Caco-2 (cell line): ENCODE measurements around the gene IGFLR1. TPM values are rescaled to one million over a fixed set of nuclear protein-coding genes. Genes with fewer than 3 reads are reported as not detected.
"Not testable (repeated sequence)": the region's sequence is repeated elsewhere in the genome, so short reads cannot be mapped to it uniquely, and the experiment has no call there.

Experiments used
- BruUV-seq: library from RNA; stranded (reverse); fragments of 400-500 nt; replicated peaks from 2 replicates; lab custom pipeline; 2021; lab: Mats Ljungman, UMichigan
- CTCF ChIA-PET: fragments of 300-600 bp; sonication (Branson Sonifier 250); formaldehyde crosslinking; loops from one replicate; lab custom pipeline; 2022; ENCODE audit warnings: antibody characterized with exemption; lab: Charles Lee
- POLR2A ChIA-PET: fragments of 300-600 bp; sonication (Branson Sonifier 250); formaldehyde crosslinking; loops from one replicate; lab custom pipeline; 2022; ENCODE audit warnings: antibody characterized with exemption; lab: Charles Lee
- DNase-seq, 2 experiments: peaks; one replicate each; pipeline versions ENCODE4 v3.0.0 to v3.0.0-alpha.2; 2020 to 2022
- H3K27me3 ChIP-seq: replicated peaks from 2 replicates; pipeline ENCODE4 v1.6.0; 2011; ENCODE audit warnings: low read length; ENCODE audit not compliant: control insufficient read depth, insufficient read depth
- H3K36me3 ChIP-seq: 2 replicates; pipeline ENCODE4 v1.5.1; 2011; ENCODE audit warnings: low read length; ENCODE audit not compliant: control insufficient read depth, insufficient read depth
- H3K4me1 ChIP-seq: fragments of 250-450 bp; sonication (Bioruptor Pico); 2 replicates; pipeline ENCODE4 v1.5.1; 2020; ENCODE audit warnings: mild to moderate bottlenecking
- H3K4me3 ChIP-seq: 2 replicates; pipeline ENCODE4 v1.5.1; 2011; ENCODE audit warnings: low read depth, mild to moderate bottlenecking, control low read depth, low read length
- H3K9me3 ChIP-seq: fragments of 250-450 bp; sonication (Bioruptor Pico); 2 replicates; pipeline ENCODE4 v1.5.1; 2020; ENCODE audit warnings: mild to moderate bottlenecking, moderate library complexity
- H3K27ac Mint-ChIP-seq: one replicate; pipeline ENCODE4 v1.8.0; 2022; ENCODE audit warnings: mixed read lengths; ENCODE audit not compliant: unreplicated experiment
- H3K27me3 Mint-ChIP-seq: one replicate; pipeline ENCODE4 v1.8.0; 2022; ENCODE audit warnings: mixed read lengths; ENCODE audit not compliant: insufficient read depth, unreplicated experiment
- H3K36me3 Mint-ChIP-seq: one replicate; pipeline ENCODE4 v1.8.0; 2022; ENCODE audit warnings: mild to moderate bottlenecking, mixed read lengths; ENCODE audit not compliant: insufficient read depth, unreplicated experiment
- H3K4me1 Mint-ChIP-seq: one replicate; pipeline ENCODE4 v1.8.0; 2022; ENCODE audit warnings: low read depth, mixed read lengths; ENCODE audit not compliant: unreplicated experiment
- H3K4me3 Mint-ChIP-seq: one replicate; pipeline ENCODE4 v1.8.0; 2022; ENCODE audit warnings: mild to moderate bottlenecking, moderate library complexity, mixed read lengths; ENCODE audit not compliant: unreplicated experiment
- H3K9me3 Mint-ChIP-seq: one replicate; pipeline ENCODE4 v1.8.0; 2022; ENCODE audit warnings: mixed read lengths; ENCODE audit not compliant: unreplicated experiment
- intact Hi-C: fragments of 100-400 bp; cut with micrococcal nuclease; formaldehyde crosslinking; loops from one replicate; pipeline ENCODE4 v1.10.0; 2022; ENCODE audit not compliant: unreplicated experiment
- total RNA-seq: library from RNA; stranded (reverse); gene quantifications from 2 replicates; pipeline ENCODE4 v1.2.3, GENCODE V29; 2022
- TF ChIP-seq, protein P1 (sequence below), 2 experiments: fragments of 200-600 bp in 1 of 2; IDR thresholded peaks; 1 replicate in 1 of 2; 2 replicates in 1 of 2; pipeline versions ENCODE4 v1.5.1 to v1.8.0; 2011 to 2022; ENCODE audit warnings: antibody characterized with exemption in 1 of 2, control low read depth in 1 of 2, inconsistent platforms in 1 of 2, low read depth in 1 of 2, low read length in 1 of 2, mild to moderate bottlenecking in 1 of 2, moderate library complexity in 1 of 2; ENCODE audit not compliant: insufficient read depth in 1 of 2, severe bottlenecking in 1 of 2, unreplicated experiment in 1 of 2

IGFLR1 gene
- total RNA-seq, 1 experiment from 2014 or later: 11.3 TPM

DNA sequence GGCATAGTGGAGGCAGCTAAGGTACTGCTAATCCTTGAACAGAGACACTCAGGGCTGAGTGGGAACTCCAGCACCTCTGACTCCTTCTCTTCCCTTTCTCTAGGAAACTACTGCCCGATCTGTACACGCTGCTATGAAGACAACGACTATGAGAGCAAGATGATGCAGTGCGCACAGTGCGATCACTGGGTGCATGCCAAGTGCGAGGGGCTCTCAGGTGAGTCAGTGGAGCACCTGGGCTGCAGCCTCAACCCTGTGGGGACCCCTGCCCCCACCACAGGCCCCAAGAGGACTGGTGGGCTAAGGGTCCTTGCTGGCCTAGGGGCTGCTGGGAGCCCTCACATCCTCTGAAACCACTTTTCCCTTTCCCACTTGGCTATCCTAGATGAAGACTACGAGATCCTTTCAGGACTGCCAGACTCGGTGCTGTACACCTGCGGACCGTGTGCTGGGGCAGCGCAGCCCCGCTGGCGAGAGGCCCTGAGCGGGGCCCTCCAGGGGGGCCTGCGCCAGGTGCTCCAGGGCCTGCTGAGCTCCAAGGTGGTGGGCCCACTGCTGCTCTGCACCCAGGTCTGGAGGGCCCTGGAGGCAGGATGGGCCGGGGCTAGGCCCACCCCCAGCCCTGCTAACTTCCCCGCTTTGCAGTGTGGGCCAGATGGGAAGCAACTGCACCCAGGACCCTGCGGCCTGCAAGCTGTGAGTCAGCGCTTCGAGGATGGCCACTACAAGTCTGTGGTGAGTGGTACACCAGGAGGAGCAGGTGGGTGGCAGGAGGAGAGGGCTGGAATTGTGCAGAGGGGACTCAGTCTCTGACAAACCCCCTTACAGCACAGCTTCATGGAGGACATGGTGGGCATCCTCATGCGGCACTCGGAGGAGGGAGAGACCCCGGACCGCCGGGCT is 14.9 kb downstream of the IGFLR1 start:
- ChIA-PET CTCF (interaction anchor here (1.0 to 1.6 kb wide), 2 partner anchors 10 to 13 kb away, joined by 7 to 10 read pairs; no protein-coding TSS in a partner anchor), POLR2A (interaction anchor here (0.5 to 0.6 kb wide), 2 partner anchors 13 to 18 kb away, joined by 3 read pairs; partner anchors contain the start of gene PSENEN)
- H3K9me3 ChIP-seq: no peaks in the 10 kb centered on the region
- H3K36me3 Mint-ChIP-seq: peaks cover 90% of the 10 kb centered on the region
- intact Hi-C loops: no loop called here
- DNase-seq: no peak
- H3K27me3 Mint-ChIP-seq: no peaks in the 10 kb centered on the region
- TF ChIP-seq, protein P1, sequence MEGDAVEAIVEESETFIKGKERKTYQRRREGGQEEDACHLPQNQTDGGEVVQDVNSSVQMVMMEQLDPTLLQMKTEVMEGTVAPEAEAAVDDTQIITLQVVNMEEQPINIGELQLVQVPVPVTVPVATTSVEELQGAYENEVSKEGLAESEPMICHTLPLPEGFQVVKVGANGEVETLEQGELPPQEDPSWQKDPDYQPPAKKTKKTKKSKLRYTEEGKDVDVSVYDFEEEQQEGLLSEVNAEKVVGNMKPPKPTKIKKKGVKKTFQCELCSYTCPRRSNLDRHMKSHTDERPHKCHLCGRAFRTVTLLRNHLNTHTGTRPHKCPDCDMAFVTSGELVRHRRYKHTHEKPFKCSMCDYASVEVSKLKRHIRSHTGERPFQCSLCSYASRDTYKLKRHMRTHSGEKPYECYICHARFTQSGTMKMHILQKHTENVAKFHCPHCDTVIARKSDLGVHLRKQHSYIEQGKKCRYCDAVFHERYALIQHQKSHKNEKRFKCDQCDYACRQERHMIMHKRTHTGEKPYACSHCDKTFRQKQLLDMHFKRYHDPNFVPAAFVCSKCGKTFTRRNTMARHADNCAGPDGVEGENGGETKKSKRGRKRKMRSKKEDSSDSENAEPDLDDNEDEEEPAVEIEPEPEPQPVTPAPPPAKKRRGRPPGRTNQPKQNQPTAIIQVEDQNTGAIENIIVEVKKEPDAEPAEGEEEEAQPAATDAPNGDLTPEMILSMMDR (IDR thresholded peaks at IDR 0.05; ENCODE audit: insufficient read depth in 1 of 2, low read depth in 1 of 2, low read length in 1 of 2, severe bottlenecking in 1 of 2, unreplicated experiment in 1 of 2): no peak
- H3K4me1 ChIP-seq: no peaks in the 10 kb centered on the region
- no peaks in the 10 kb centered on the region for H3K27me3 ChIP-seq
- H3K9me3 Mint-ChIP-seq: no peaks in the 10 kb centered on the region
- H3K4me3 Mint-ChIP-seq: no peak overlapping the region
- H3K4me1 Mint-ChIP-seq: no peaks in the 10 kb centered on the region
- no TSS peak for BruUV-seq
- H3K27ac Mint-ChIP-seq: no peak overlapping the region
- H3K36me3 ChIP-seq: peaks cover 8% of the 10 kb centered on the region
- no peak overlapping the region for H3K4me3 ChIP-seq

- Histone ChIP-seq H3K9me3 (no peaks in the 10 kb centered on the region), H3K4me3 (no peak overlapping the region), H3K4me1 (no peaks in the 10 kb centered on the region), H3K36me3 (peaks cover 8% of the 10 kb centered on the region), H3K27me3 (no peaks in the 10 kb centered on the region)
- no peaks in the 10 kb centered on the region for H3K9me3 Mint-ChIP-seq
- H3K27me3 Mint-ChIP-seq: no peaks in the 10 kb centered on the region
- no peak overlapping the region for H3K4me3 Mint-ChIP-seq
- H3K36me3 Mint-ChIP-seq: peaks cover 94% of the 10 kb centered on the region
- intact Hi-C loops: no loop called here
- ChIA-PET POLR2A (no interaction called here), CTCF (no interaction called here)
- no peak for DNase-seq
- BruUV-seq: no TSS peak
- TF ChIP-seq, protein P1 (IDR thresholded peaks at IDR 0.05; ENCODE audit: insufficient read depth in 1 of 2, low read depth in 1 of 2, low read length in 1 of 2, severe bottlenecking in 1 of 2, unreplicated experiment in 1 of 2): no peak
- no peaks in the 10 kb centered on the region for H3K4me1 Mint-ChIP-seq
- peak overlapping the region; percentile 20 for H3K27ac Mint-ChIP-seq
These were observed 16.9 kb downstream of the IGFLR1 start for GRCh38 chr19:35725216-35725861.

- no peak for DNase-seq
- H3K4me3 ChIP-seq: no peak overlapping the region
- no peaks in the 10 kb centered on the region for H3K9me3 ChIP-seq
- ChIA-PET POLR2A (no interaction called here), CTCF (no interaction called here)
- H3K27me3 Mint-ChIP-seq: no peaks in the 10 kb centered on the region
- H3K36me3 ChIP-seq: peaks cover 6% of the 10 kb centered on the region
- peaks cover 94% of the 10 kb centered on the region for H3K36me3 Mint-ChIP-seq
- H3K4me1 ChIP-seq: no peaks in the 10 kb centered on the region
- no peaks in the 10 kb centered on the region for H3K9me3 Mint-ChIP-seq
- intact Hi-C loops: no loop called here
- no TSS peak for BruUV-seq
- no peak overlapping the region for H3K4me3 Mint-ChIP-seq
- no peaks in the 10 kb centered on the region for H3K27me3 ChIP-seq
- TF ChIP-seq, protein P1 (IDR thresholded peaks at IDR 0.05; ENCODE audit: insufficient read depth in 1 of 2, low read depth in 1 of 2, low read length in 1 of 2, severe bottlenecking in 1 of 2, unreplicated experiment in 1 of 2): no peak
- no peak overlapping the region for H3K27ac Mint-ChIP-seq
- H3K4me1 Mint-ChIP-seq: peaks cover 1% of the 10 kb centered on the region
These were observed 17.7 kb downstream of the IGFLR1 start for GRCh38 chr19:35724560-35724959.

DNA sequence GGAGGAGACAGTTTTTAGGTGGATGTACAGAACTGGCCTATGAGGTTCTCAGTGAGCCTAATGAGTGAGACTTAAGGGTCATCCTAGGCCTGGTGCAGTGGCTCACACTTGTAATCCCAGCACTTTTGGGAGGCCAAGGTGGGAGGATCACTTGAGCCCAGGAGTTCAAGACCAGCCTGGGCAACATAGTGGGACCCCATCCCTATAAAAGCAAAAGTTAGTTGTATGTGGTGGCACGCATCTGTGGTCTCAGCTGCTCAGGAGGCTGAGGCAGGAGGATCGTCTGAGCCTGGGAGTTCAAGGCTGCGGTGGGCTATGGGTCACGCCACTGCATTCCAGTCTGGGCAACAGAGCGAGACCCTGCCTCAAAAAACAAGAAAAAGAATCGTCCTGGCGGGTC is 18.1 kb downstream of the IGFLR1 start:
- H3K9me3 Mint-ChIP-seq, H3K4me3 Mint-ChIP-seq, H3K27me3 Mint-ChIP-seq, H3K27ac Mint-ChIP-seq, DNase-seq, H3K27me3 ChIP-seq, H3K36me3 ChIP-seq, POLR2A ChIA-PET, H3K9me3 ChIP-seq, H3K4me1 ChIP-seq, intact Hi-C loops, H3K4me3 ChIP-seq, BruUV-seq, CTCF ChIA-PET, H3K4me1 Mint-ChIP-seq: not testable (repeated sequence)
- H3K36me3 Mint-ChIP-seq: peaks cover 90% of the 10 kb centered on the region
